ENCODE data around the gene ADGRG4.
"Not testable (repeated sequence)": the region's sequence is repeated elsewhere in the genome, so short reads cannot be mapped to it uniquely, and the experiment has no call there.

Gene ADGRG4

DNA sequence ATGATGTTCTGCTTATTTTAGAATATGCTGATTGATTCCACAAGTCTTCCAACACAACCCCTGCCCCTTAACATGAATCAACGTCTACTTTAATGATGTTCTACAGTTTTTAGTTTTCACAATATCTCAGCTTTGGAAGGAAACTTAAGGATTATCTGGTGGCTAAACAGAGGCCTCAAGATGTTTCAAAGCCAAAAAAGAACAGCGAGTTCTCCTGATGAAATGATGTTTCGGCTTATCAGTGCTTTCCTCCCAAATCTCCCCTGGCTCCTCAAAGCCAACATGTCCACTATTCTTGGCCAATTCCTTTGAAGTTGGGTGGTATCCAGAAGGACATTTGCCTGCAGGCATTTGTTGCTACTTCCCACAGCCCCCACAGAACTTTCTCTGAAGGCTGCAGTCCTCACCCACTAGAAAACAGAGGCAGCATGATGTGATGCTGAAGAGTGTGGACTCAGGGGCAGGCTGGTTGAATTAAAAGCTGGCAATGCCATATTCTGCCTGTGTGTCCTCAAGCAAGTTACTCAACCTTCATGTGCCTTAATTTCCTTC is 87.3 kb downstream of the ADGRG4 start:
- no peak for DNase-seq (ENCODE audit: low read depth)

DNA sequence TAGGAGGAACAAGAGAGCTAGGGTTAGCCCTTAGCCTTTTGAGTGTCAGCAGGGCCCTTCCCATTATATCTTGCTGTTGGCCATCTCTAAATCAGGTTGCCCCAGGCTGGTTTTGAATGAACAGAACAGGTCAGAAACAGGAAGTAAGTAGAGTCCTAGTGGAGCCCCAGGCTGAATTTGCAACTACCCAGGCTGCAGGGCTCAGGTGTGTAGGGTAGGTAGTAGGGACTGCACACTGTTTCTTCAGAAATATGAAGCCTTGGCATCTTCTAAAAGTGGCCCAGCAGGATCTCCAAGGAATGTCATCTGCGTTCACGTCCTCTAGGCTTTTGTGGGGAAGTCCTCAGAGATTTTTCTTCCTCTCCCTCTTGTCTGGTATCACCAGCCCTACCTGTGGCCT is 90.2 kb downstream of the ADGRG4 start:
- no peak for DNase-seq (ENCODE audit: low read depth)

DNA sequence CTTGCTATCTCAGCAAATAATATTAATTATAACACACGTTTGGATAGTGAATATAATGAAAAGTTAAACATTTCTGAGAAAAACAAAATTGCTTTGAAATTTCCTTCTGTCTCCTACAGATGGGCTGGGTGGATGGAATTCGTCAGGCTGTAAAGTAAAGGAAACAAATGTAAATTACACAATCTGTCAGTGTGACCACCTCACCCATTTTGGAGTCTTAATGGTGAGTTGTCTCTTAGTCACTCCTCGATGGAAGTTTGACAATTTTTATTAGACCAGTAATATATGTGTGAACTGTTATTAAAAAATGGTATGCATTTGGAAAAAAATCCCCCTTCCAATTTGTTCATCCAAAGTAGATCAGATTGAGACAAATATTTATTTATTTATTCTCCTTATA is 94.5 kb downstream of the ADGRG4 start:
- no peak for DNase-seq (ENCODE audit: low read depth)

DNA sequence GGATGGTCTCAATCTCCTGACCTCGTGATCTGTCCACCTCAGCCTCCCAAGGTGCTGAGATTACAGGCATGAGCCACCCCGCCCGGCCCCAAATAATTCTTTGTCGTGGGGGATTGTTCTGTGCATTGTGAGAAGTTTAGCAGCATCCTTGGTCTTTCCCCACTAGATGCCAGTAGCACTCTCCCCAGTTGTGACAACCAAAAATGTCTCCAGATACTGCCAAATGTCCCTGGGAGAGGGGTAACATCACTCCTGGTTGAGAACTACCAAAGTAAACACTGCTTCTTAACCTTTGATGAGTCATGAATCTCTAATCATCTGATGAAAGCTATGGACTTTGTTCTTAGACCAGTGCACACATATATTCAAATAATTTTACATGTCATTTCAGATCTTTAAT is 96.2 kb downstream of the ADGRG4 start:
- no peak for DNase-seq (ENCODE audit: low read depth)

DNA sequence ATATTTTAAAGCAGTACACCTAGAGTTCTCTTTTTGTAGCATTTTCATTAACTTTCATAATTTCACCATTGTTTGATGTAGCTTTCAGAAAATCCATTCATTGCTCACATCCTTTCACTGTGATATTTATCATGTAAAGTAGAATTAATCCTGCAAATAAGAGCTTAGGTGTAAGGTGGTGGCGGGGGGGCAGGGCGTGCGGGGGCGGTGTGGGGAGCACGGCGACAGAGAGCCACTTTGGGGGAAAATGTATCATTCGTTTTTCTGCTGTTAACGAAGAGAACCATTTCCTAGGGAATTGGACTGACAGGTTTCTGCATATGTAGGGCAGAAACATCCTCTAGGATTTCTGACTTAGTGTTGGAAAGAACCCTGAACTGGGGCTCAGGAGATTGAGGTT is 104.4 kb downstream of the ADGRG4 start:
- no peak for DNase-seq (ENCODE audit: low read depth)

DNA sequence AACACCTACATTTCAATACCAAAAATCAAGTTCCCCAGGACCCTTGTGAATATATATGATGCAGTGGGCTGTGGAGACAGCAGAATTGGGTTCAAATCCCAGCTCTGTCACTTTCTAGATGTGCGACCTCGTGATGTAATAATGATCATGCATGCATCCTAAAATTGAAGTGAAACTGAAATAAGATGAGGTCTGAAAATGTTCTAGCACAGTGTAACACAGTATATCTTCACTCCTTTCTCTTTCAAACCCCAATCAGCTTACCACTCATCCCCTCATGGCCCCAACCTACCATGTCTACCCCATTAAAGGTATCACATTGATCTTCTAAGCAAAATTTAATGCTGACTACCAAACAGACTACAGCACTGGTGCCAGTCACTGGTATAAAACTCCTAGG is 117.0 kb downstream of the ADGRG4 start:
- DNase-seq (ENCODE audit: low read depth): no peak

DNA sequence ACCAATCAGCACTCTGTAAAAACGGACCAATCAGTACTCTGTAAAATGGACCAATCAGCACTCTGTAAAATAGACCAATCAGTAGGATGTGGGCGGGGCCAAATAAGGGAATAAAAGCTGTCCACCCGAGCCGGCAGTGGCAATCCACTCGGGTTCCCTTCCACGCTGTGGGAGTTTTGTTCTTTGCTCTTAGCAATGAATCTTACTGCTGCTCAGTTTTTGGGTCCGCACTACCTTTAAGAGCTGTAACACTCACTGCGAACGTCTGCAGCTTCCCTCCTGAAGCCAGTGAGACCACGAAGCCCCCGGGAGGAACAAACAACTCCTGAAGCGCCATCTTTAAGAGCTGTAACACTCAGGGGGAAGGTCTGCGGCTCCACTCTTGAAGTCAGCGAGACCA is 120.6 kb downstream of the ADGRG4 start:
- no peak for DNase-seq (ENCODE audit: low read depth)

DNA sequence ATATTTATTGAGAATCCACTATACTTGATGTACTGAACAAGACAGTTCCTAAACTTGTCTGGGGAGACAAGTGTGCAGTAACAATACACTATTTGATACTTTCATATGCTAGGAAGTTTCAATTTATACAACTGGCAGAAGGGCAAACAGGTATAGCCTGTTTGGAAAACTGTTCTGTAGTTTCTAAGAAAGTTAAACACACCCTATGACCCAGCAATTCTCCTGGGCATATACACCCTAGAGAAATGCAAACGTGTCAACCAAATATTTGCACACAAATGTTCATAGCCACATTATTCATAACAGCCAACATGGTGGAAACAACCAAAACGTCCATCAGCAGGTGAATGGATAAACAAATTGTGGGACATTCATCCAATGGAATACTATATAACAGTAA is 123.0 kb downstream of the ADGRG4 start:
- DNase-seq (ENCODE audit: low read depth): no peak

DNA sequence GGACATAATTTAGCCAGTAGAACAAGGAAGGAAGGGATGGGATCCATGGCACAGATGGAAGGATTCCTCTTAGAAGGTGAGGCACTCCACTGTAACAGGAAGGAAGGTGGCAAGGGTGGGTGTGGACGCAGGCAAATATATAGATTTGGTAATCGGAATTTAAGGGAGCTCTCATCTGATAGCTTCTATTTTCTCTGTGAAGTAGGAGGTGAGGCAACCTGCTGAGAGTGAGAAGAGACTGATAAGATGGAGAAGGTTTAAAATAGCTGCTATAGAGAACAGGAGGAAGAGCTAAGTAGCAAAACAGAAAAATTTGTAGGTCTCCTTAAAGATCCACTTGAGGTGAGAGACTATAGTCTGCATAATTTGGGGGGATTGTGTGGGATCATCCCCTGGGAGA is 125.2 kb downstream of the ADGRG4 start:
- no peak for DNase-seq (ENCODE audit: low read depth)

DNA sequence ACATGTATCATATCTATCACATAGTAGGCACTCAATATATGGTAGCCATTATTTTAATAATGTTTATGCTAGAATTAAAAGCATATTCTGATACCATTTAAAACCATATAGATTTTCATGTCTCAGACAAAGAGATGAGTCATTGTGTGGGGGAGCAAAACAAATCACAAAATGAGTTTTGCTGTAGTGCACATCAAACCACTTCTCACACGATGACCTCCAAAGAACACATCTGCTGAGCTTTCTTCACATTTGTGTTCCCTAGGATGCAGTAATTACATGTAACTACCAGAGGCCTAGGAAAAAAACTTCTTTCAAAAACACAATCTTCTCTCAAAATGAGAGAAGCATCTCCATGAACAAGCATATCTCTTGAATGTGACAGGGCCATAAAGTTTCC is 130.9 kb downstream of the ADGRG4 start:
- no peak for DNase-seq (ENCODE audit: low read depth)

DNA sequence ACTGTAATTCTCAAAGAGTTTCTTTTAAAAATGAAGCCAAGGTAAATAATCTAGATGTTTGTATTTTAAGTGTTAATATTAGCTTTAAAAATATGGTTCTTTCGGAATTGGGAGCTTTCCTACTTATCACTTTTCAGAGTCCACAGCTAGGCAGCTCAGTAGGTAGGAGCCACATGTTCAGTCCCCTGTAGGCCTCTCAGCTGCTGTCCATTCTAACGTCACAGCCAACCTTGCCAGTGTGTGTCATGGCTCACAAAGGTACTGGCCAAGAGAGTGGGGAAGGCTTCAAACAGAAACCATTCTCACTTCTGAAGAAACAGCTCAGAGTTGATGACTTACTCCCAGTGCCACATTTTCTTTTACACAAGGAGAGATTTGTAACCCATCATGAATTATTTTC is 137.0 kb downstream of the ADGRG4 start:
- no peak for DNase-seq (ENCODE audit: low read depth)

DNA sequence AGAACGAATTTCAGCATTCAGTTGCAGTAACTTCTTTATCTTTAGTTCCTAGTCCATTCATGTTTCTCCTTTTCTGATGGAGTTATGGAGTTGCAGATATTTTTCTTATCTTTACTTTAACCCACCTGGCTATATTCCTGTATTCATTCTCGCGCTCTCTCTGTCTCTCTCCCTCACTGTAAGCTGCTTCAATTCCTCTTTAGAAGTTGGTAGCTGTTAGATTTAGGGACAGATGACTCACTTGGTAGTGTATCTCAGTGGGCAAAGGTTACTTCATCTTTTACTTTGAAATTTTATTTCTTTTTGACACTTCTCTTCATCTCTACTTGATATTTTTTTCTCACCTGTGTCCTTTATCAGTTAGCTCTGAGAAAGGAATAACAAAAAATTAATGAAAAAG is 137.4 kb downstream of the ADGRG4 start:
- DNase-seq (ENCODE audit: low read depth): no peak

DNA sequence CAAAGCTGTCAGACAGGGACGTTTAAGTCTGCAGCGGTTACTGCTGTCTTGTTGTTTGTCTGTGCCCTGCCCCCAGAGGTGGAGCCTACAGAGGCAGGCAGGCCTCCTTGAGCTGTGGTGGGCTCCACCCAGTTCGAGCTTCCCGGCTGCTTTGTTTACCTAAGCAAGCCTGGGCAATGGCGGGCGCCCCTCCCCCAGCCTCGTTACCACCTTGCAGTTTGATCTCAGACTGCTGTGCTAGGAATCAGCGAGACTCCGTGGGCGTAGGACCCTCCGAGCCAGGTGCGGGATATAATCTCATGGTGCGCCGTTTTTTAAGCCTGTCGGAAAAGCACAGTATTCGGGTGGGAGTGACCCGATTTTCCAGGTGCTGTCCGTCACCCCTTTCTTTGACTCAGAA is 144.9 kb downstream of the ADGRG4 start:
- not testable (repeated sequence) for DNase-seq (ENCODE audit: low read depth)

DNA sequence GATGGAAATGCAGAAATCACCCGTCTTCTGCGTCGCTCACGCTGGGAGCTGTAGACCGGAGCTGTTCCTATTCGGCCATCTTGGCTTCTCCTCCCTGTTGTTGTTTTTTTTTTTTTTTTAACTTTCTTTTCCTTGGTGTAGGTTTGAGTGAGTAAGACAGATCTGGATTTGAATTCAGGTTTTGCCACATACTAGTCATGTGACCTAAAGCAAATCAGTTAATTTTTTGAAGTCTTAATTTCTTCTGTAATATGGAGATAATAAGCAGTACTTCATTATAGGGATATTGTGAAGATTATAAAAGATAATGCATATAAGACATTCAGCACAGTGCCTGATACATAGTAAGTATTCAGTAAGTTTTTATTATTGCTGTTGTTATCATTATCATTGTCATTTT is 145.4 kb downstream of the ADGRG4 start:
- no peak for DNase-seq (ENCODE audit: low read depth)

DNA sequence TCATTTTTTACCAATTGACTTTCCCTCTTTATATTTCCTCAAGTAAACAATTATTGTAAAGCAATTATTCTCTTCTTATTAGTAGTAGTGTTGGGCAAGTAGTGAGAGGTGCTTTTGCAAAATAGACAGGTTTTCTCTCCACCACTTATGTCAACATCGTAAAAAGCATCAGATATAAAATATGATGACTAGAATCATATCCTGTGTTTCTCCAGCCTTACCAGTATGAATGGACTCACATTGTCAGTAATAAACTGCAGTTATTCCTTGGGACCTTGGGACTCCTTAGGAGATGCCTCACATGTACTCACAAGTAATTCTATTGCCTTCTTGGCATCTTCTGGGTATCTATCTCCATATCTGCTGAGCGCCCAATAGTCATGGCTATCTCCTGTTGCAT is 146.5 kb downstream of the ADGRG4 start:
- DNase-seq (ENCODE audit: low read depth): no peak

DNA sequence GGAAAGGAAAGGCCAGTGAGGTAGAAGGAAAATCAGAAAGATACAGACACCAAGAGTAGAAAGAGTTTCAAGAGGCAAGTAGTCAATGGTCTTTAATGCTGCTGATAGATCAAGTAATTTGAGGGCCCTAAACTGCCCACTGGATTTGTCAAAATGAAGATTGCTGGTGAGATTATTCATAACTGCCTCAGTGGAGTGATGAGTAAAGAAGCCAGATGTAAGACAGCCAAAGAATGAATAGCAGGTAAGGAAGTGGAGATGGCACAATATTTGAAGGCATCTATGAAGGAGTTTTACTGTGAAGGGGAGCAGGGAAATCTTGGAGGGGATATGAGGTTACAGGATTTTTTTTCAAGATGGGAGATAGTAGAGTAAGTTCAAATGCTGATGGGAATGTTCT is 147.2 kb downstream of the ADGRG4 start:
- DNase-seq (ENCODE audit: low read depth): no peak

DNA sequence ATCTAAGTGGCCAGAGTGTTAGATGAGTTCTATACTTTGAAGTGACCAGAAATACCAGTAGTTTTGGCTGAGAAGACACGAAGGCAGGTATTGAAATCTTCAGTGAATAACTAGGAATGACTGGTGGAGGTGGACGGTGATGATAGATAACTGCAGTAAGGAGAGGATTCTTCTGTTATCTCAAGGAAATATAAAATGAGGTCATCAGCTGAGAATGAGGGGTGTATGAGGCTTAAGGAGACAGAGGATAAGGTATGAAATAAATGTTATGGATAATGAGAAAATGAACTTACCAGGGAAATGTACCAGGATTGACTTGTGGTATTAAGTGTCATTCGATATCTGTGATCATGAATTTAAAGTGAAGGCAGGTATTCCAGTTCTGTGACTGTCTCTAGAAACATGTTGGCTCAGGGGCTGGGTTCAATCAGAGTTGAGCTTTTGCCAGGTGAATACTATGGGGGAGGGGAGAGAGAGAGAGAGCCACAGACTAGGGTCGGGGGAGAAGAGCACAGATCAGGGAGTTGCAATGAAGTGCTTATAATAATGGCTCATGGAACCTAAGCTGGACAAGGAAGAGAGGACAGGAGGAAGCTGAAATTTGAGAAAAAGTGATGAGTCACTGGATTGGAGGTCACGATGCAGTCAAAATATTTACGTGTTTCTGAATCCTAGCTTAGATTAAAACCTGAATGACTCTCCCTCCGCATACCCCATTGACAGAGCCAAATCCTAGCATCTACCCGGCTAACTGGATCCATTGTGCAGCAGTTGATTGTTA is 149.5 kb downstream of the ADGRG4 start:
- DNase-seq (ENCODE audit: low read depth): no peak

DNA sequence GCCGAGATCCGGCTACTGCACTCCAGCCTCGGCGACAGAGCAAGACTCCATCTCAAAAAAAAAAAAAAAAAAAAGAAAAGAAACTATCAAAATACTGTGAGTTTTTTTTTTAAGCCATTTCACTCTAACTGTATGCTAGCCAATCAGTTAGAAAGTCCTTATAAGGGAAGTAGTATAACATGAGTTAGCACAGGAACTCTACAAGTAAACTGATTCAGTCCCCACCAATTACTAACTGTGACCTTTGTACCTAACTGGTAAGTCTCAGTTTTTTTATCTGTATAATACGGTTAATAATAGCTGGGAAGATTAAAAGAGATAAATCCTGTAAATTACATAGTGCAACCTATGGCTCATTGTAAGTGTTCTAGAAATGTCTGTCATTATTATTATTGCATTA is 151.9 kb downstream of the ADGRG4 start:
- no peak for DNase-seq (ENCODE audit: low read depth)

DNA sequence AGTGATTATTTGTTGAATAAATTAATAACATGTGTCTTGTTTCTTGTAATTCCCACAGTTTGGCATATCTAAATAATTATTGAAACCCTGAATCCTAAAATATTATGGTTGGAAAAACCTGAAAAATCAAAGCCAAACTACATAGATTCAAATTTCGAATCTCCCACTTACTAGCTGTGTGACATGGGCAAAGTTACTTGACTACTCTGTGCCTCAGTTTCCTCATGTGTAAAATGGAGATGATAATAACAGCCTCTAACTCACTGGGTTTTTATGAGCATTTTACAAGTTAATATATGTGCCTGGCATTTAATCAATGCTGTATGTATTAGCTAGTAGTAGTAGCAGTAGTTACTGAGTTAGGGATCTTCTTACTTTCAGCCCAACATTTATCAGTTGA is 152.4 kb downstream of the ADGRG4 start:
- no peak for DNase-seq (ENCODE audit: low read depth)

DNA sequence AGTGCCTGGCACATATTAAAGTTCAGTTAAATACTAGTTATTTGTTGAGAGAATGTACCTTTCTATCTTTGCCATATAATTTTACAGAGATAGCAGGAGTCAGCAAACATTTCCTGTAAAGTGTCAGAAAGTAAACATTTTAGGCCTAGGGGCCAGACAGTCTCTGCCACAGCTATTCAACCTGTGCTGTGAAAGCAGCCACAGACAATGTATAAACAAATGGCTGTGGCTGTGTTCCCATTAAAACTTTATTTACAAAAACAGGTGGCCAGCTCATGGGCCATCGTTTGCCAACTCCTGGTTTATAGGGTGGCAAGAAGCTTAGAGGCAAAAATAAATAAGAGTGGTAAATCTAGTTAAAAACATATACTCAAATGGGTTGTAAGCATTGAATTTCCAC is 153.0 kb downstream of the ADGRG4 start:
- DNase-seq (ENCODE audit: low read depth): no peak

DNA sequence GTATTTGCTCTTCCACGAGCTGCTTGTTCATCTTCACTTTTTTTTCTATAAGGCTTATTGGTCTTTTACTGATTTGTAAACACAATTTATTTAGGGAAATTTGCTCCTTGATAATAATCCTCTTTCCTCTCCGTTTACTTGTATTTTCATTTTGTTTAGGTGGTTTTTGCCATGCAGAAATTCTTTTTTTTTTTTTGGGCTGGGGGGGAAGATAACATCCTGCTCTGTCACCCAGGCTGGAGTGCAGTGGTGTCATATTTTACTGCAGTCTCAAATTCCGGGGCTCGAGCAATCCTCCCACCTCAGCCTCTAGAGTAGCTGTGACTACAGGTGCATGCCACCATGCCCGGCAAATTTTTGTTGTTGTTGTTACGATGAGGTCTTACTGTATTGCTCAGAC is 155.4 kb downstream of the ADGRG4 start:
- DNase-seq (ENCODE audit: low read depth): no peak

DNA sequence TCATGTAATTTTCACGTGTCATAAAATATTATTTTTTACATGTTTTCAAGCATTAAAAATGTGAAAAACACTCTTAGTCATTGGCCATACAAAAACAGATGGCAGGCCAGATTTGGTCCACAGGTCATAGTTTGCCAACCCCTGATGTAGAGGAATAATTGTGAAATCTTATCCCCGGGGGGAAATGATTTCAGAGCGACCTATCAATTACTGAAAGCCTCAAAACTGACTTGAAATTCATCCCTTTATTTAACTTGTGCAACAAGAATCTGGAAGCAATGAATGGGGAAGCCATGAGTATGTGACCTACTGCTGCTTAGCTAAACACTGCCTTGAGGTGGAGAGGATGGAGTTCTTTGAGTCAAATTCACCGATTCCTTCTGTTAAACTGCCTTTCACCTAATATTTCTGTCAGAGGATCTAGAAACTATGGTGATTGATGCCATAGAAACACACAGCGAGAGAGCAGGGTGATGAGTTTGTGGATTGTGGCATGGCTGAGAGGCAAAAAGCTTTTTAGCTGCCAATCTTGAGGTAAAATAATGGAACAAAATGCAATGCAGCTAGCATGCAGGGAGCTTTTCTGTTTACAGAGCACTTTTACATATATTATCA is 156.6 kb downstream of the ADGRG4 start:
- no peak for DNase-seq (ENCODE audit: low read depth)

DNA sequence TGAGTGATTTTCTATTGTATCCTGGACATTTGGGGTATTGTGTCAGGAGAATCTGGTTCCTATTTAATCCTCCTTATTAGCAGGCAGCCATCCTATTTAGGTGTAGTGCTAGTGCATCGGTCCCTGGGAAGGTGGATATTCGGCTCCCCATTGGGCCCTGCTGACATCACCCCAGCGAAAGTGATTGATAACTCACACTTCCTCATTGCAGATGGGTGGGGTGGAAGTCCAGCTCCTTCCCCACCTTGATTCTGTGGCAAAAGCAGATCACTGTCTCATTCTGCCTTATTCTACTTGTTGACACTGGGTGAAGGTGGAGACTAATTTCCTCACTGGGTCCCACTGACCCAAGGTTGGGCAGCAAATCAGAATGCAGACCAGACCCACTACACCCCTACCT is 163.8 kb downstream of the ADGRG4 start:
- DNase-seq (ENCODE audit: low read depth): no peak

Data from stimulated activated CD8-positive, alpha-beta memory T cell treated with anti-CD3 and anti-CD28 coated beads, Interleukin-15, amount 100 ng/mL, for 1 hour (primary cell).